ENCODE measurements around the gene NPRL2. TPM values are rescaled to one million over a fixed set of nuclear protein-coding genes. Genes with fewer than 3 reads are reported as not detected.

Gene NPRL2
- total and polyA plus RNA-seq, 2 donors (not counting 3 experiments of a cell fraction or from before 2014, with no cell fraction given) = 13.4 to 30.6 TPM

- FAIRE-seq (no peak), DNase-seq (ENCODE audit: low read depth, low spot score) (no peak)
- intact Hi-C loops (cut with micrococcal nuclease) = loop anchor here (2.0 kb wide), 1 partner anchor 99 kb away; no protein-coding TSS in a partner anchor
- TF ChIP-seq JUN (IDR thresholded peaks at IDR 0.05; ENCODE audit: borderline replicate concordance, insufficient read depth, insufficient read length, low read depth) (no peak), CTCF (IDR thresholded peaks at IDR 0.05; ENCODE audit: extremely low read depth in 1 of 2, insufficient read depth in 1 of 2, low read depth in 1 of 2, low read length in 2 of 2) (no peak), POLR2A (IDR thresholded peaks at IDR 0.05; ENCODE audit: low read depth, low read length) (no peak), EZH2 (IDR thresholded peaks at IDR 0.05; ENCODE audit: borderline replicate concordance, low read depth, low read length, severe bottlenecking) (no peak), GATA2 (IDR thresholded peaks at IDR 0.05; ENCODE audit: insufficient read depth, insufficient read length, low read depth, low read length) (no peak), FOS (IDR thresholded peaks at IDR 0.05; ENCODE audit: borderline replicate concordance, insufficient read depth, low read length) (no peak), MAX (IDR thresholded peaks at IDR 0.05; ENCODE audit: insufficient read depth, insufficient read length) (no peak), MYC (IDR thresholded peaks at IDR 0.05; ENCODE audit: low read depth, low read length) (no peak), POLR2AphosphoS5 (IDR thresholded peaks at IDR 0.05; ENCODE audit: insufficient read depth, low read depth, low read length) (no peak)
- BruUV-seq (replicated peaks) = no TSS peak
- no peaks in the 10 kb centered on the region for H3K27me3 ChIP-seq (ENCODE audit: control insufficient read depth in 2 of 2, insufficient read depth in 2 of 2, low read length in 2 of 2)
- dilution Hi-C loops (cut with MboI; ENCODE audit: extremely low pct_ligation_motif_present, low sequenced_read_pairs) = no loop called here
- POLR2A ChIA-PET = no interaction called here
- peaks cover 23% of the 10 kb centered on the region for H3K79me2 ChIP-seq (ENCODE audit: control insufficient read depth, insufficient read depth, low read length)
- no peaks in the 10 kb centered on the region for H3K9me1 ChIP-seq (replicated peaks; ENCODE audit: control insufficient read depth, extremely low read depth, insufficient read depth, low read length)
- no peak overlapping the region for H3K27ac ChIP-seq (ENCODE audit: insufficient read depth, low read depth, low read length)
- H4K20me1 ChIP-seq (replicated peaks; ENCODE audit: control insufficient read depth, extremely low read depth, insufficient read depth, low read length) = no peaks in the 10 kb centered on the region
- H3K9me3 ChIP-seq (replicated peaks; ENCODE audit: control insufficient read depth, insufficient read depth, low read length) = no peaks in the 10 kb centered on the region
- peaks cover 9 to 24% of the 10 kb centered on the region in 2 experiments for H3K36me3 ChIP-seq (ENCODE audit: control insufficient read depth in 2 of 2, extremely low read depth in 1 of 2, insufficient read depth in 2 of 2, low read length in 2 of 2)
- H3K4me2 ChIP-seq (ENCODE audit: insufficient read depth, low read length) = no peak overlapping the region
- H3K9ac ChIP-seq (replicated peaks; ENCODE audit: extremely low read depth, insufficient read depth, low read length) = no peak overlapping the region
- no peak overlapping the region for H2AFZ ChIP-seq (ENCODE audit: low read depth, low read length)
- H3K4me3 ChIP-seq (replicated peaks in 1 of 3; ENCODE audit: insufficient read depth in 1 of 3, low read depth in 1 of 3, low read length in 3 of 3) = no peak overlapping the region
- CTCF ChIA-PET = interaction anchor here (0.8 to 4.3 kb wide), 8 partner anchors 10 to 135 kb away, joined by 3 to 66 read pairs (median 28); partner anchors contain the start of genes HYAL1, HYAL3 and NAA80
- peaks cover 34% of the 10 kb centered on the region for H3K4me1 ChIP-seq (ENCODE audit: control insufficient read depth, extremely low read depth, insufficient read depth, low read length)
Measured at GRCh38 chr3:50325497-50326181, 24.9 kb downstream of the NPRL2 start.
